ENCODE data around the gene NAA35. TPM values are rescaled to one million over a fixed set of nuclear protein-coding genes. Genes with fewer than 3 reads are reported as not detected.

Gene NAA35
- total RNA-seq, 4 donors from 2014 or later = 18.8 to 27.9 (median 22.2) TPM

DNA sequence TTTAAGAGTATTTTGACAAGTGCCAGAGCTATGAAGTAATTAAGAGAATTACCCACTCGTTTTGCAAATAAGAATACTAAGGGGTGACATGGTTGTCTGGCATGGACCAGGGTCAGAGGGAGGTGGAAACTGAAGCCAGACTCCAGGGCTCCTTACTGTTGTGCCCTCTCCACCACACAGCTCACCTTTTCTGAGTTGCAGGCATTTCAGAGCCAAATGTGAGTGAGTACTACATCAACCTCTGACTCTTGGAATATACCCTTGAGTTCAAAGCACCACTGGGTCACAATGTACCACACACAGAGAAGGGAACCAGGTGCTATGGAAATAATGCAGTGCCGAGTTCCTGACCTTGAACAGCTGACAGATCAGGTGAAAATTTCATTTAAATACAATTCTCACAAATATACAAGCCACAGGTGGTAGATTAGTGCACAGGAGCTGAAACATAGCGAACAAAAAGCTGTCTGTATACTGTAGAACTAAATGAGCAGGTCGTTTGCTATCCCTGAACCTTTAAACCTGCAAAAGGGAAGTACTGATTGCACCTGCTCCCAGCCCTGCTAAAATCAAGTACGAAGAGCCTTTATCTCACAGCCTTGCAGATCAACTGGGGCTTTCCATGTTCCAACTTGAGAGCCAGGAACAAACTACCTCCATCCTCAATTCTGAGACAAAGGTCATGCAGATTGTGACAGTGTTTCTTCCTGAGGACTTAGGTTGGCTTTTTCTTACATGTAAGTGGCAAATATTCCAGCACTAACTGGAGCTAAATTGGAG, 101.4 kb downstream of the NAA35 start:
- Histone ChIP-seq H3K4me3 (no peak overlapping the region), H3K4me1 (peaks cover 0 to 4% (median 0%) of the 10 kb centered on the region in 4 donors), H3K36me3 (peaks cover 0 to 10% (median 0%) of the 10 kb centered on the region in 3 donors), H3K27me3 (no peaks in the 10 kb centered on the region), H3K27ac (no peak overlapping the region), H3K9me3 (no peaks in the 10 kb centered on the region)
- no peak for DNase-seq (ENCODE audit: low spot score in 2 of 2)
- 76 to 78% methylated on average over 5 of the region's 5 CpGs for WGBS, 2 donors
- no peak for TF ChIP-seq POLR2A (IDR thresholded peaks at IDR 0.05)
- TF ChIP-seq, protein P1, sequence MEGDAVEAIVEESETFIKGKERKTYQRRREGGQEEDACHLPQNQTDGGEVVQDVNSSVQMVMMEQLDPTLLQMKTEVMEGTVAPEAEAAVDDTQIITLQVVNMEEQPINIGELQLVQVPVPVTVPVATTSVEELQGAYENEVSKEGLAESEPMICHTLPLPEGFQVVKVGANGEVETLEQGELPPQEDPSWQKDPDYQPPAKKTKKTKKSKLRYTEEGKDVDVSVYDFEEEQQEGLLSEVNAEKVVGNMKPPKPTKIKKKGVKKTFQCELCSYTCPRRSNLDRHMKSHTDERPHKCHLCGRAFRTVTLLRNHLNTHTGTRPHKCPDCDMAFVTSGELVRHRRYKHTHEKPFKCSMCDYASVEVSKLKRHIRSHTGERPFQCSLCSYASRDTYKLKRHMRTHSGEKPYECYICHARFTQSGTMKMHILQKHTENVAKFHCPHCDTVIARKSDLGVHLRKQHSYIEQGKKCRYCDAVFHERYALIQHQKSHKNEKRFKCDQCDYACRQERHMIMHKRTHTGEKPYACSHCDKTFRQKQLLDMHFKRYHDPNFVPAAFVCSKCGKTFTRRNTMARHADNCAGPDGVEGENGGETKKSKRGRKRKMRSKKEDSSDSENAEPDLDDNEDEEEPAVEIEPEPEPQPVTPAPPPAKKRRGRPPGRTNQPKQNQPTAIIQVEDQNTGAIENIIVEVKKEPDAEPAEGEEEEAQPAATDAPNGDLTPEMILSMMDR (IDR thresholded peaks at IDR 0.05) = no peak
- TF ChIP-seq EP300 (IDR thresholded peaks at IDR 0.05) = no peak

DNA sequence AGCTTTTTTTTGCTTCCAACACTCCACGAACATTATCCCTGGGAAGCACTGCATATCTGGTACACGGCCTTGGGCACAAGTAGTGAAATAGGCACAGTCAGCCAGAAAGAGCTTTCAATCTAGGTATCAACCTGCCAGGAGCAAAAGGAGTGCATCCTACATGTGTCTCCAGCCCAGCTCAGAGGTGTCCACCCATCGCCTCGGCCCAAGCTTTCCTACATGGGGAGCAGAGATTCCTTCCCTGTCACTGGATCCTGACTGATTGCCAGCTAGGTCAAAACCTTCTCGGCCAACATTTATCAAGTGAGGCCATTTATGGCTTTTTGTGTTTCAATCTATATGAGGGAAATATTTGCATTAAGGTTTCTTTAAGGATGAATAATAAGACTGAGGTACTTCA, 102.6 kb downstream of the NAA35 start:
- WGBS, 2 donors = 89 to 96% methylated on average over 5 of the region's 5 CpGs
- no peak for DNase-seq (ENCODE audit: low spot score in 2 of 2)
- TF ChIP-seq POLR2A (IDR thresholded peaks at IDR 0.05) = no peak
- no peak for TF ChIP-seq EP300 (IDR thresholded peaks at IDR 0.05)
- TF ChIP-seq, protein P1 (IDR thresholded peaks at IDR 0.05) = no peak

DNA sequence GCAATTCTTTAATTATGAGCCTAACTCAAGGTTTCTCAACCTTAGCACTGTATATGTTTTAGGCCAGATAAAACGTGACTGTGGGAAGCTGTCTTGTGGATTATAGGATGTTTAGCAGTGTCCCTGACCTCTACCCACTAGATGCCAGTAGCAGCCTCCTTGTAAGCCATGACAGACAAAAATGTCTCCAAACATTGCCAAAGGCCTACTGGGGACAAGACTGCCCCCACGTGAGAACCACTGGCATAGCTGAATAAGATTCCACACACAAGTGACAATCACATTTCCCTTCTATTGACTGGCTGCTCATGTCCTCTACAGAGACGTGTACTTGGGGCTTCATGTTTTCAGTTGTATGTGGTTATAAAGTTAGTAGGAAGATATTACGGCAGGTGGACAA, 103.1 kb downstream of the NAA35 start:
- TF ChIP-seq, protein P1 (IDR thresholded peaks at IDR 0.05) = no peak
- TF ChIP-seq POLR2A (IDR thresholded peaks at IDR 0.05) = no peak
- no peak for TF ChIP-seq EP300 (IDR thresholded peaks at IDR 0.05)
- Histone ChIP-seq H3K27ac (no peak overlapping the region), H3K27me3 (no peaks in the 10 kb centered on the region), H3K36me3 (peaks cover 0 to 9% (median 0%) of the 10 kb centered on the region in 3 donors), H3K9me3 (no peaks in the 10 kb centered on the region), H3K4me1 (peaks cover 0 to 4% (median 0%) of the 10 kb centered on the region in 4 donors), H3K4me3 (no peak overlapping the region)
- WGBS, 2 donors = 70 to 91% methylated on average over 4 of the region's 4 CpGs
- DNase-seq (ENCODE audit: low spot score in 2 of 2) = no peak

More for the DNA sequence above, 102.6 kb downstream of the NAA35 start:
- Histone ChIP-seq H3K4me3 (no peak overlapping the region), H3K27me3 (no peaks in the 10 kb centered on the region), H3K4me1 (peaks cover 0 to 4% (median 0%) of the 10 kb centered on the region in 4 donors), H3K27ac (no peak overlapping the region), H3K9me3 (no peaks in the 10 kb centered on the region), H3K36me3 (peaks cover 0 to 10% (median 0%) of the 10 kb centered on the region in 3 donors)

DNA sequence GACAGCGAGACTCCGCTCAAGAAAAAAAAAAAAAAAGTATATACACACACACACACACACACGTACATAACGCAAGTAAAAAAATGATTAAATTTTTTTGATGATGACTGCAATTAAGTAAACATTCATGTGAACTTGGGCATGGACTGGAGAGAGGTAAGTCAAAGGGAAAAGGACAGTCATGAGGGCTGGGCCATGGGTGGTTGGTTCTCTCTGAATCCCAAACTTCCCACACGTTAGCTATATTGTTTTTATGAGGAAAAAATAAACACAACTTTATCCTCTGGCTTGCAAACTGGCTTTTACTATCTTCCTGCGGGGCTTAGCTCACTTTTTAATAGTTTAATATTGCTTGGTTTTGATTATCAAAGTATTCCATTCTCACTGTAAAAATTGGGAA, 104.7 kb downstream of the NAA35 start:
- Histone ChIP-seq H3K4me1 (peaks cover 0 to 4% (median 0%) of the 10 kb centered on the region in 4 donors), H3K9me3 (no peaks in the 10 kb centered on the region), H3K27ac (no peak overlapping the region), H3K27me3 (no peaks in the 10 kb centered on the region), H3K4me3 (no peak overlapping the region), H3K36me3 (no peaks in the 10 kb centered on the region)
- WGBS, 2 donors = 90 to 91% methylated on average over 6 of the region's 6 CpGs
- TF ChIP-seq EP300 (IDR thresholded peaks at IDR 0.05) = no peak
- TF ChIP-seq POLR2A (IDR thresholded peaks at IDR 0.05) = no peak
- TF ChIP-seq, protein P1 (IDR thresholded peaks at IDR 0.05) = no peak
- no peak for DNase-seq (ENCODE audit: low spot score in 2 of 2)

DNA sequence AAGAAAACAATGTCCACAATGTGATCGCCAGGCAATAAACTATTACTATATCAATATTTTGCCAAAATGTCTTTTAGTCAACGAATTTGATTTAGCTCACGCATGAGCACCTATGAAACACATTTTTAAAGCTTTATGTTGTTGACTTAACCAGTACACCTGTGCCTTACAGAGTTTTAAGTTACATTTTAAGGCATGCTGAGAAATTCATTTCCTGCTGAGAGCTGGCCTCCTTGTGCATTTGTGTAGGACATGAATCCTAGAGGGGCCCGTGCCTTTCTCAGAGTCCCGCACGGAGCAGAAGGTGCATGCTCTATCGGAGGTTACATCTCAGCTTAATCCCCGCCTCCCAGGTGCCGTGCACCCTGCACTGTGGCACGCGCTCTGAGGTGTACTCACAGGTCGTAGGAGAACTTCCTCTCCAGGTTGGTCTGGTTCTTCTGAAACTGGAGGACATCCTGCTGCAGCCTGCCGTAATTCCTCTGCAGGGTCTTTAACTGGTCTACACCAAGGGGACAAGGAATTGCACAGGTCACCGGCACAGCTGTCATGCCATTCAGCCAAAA, 105.2 kb downstream of the NAA35 start:
- H3K27me3 ChIP-seq = no peaks in the 10 kb centered on the region
- no peaks in the 10 kb centered on the region for H3K9me3 ChIP-seq
- no peak overlapping the region for H3K27ac ChIP-seq
- H3K36me3 ChIP-seq = no peaks in the 10 kb centered on the region
- DNase-seq (ENCODE audit: low spot score in 2 of 2) = no peak
- H3K4me3 ChIP-seq = no peak overlapping the region
- 96% methylated on average over 14 of the region's 14 CpGs for WGBS, 2 donors
- peaks cover 0 to 4% (median 0%) of the 10 kb centered on the region in 4 donors for H3K4me1 ChIP-seq
- TF ChIP-seq POLR2A (IDR thresholded peaks at IDR 0.05) = no peak
- TF ChIP-seq, protein P1 (IDR thresholded peaks at IDR 0.05) = no peak
- TF ChIP-seq EP300 (IDR thresholded peaks at IDR 0.05) = no peak

Measured in tibial nerve (tissue), 4 donors.